Measurements from ENCODE around the gene PRDM7. TPM values are rescaled to one million over a fixed set of nuclear protein-coding genes. Genes with fewer than 3 reads are reported as not detected.

The PRDM7 gene
- total RNA-seq, 1 experiment from 2014 or later = not detected

- BruUV-seq (replicated peaks) = no TSS peak
- intact Hi-C loops (cut with micrococcal nuclease; ENCODE audit: unreplicated experiment) = no loop called here
- Histone ChIP-seq H3K4me1 (ENCODE audit: insufficient read depth, low read length, poor library complexity, severe bottlenecking) (no peaks in the 10 kb centered on the region), H3K4me3 (ENCODE audit: low read depth, low read length, poor library complexity, severe bottlenecking) (no peak overlapping the region), H3K27ac (ENCODE audit: low read depth, low read length, poor library complexity, severe bottlenecking) (no peak overlapping the region), H3K27me3 (replicated peaks; ENCODE audit: insufficient read depth, low read depth, low read length, poor library complexity) (no peaks in the 10 kb centered on the region), H3K9me3 (ENCODE audit: low read depth, low read length, poor library complexity, severe bottlenecking) (no peaks in the 10 kb centered on the region), H3K36me3 (ENCODE audit: insufficient read depth, low read length, poor library complexity, severe bottlenecking) (no peaks in the 10 kb centered on the region)
- TF ChIP-seq CTCF (conservative IDR thresholded peaks at IDR 0.05; ENCODE audit: low read depth, low read length) = no peak
- no peak for TF ChIP-seq EZH2 (IDR thresholded peaks at IDR 0.05; ENCODE audit: borderline replicate concordance, low read depth, low read length, poor library complexity, severe bottlenecking)
- DNase-seq (ENCODE audit: low spot score) = no peak
- POLR2A ChIA-PET (ENCODE audit: low non-redundant PET) = no interaction called here
- CTCF ChIA-PET = no interaction called here
These were observed 64.0 kb downstream of the PRDM7 start for GRCh38 chr16:90012991-90013745.

GRCh38 chr16:90011908-90012501 lies 65.1 kb downstream of the PRDM7 start:
- no TSS peak for BruUV-seq (replicated peaks)
- intact Hi-C loops (cut with micrococcal nuclease; ENCODE audit: unreplicated experiment) = no loop called here
- H3K27ac ChIP-seq (ENCODE audit: low read depth, low read length, poor library complexity, severe bottlenecking) = no peak overlapping the region
- H3K27me3 ChIP-seq (replicated peaks; ENCODE audit: insufficient read depth, low read depth, low read length, poor library complexity) = no peaks in the 10 kb centered on the region
- ChIA-PET CTCF (no interaction called here), POLR2A (ENCODE audit: low non-redundant PET) (no interaction called here)
- no peaks in the 10 kb centered on the region for H3K36me3 ChIP-seq (ENCODE audit: insufficient read depth, low read length, poor library complexity, severe bottlenecking)
- TF ChIP-seq CTCF (conservative IDR thresholded peaks at IDR 0.05; ENCODE audit: low read depth, low read length) (no peak), EZH2 (IDR thresholded peaks at IDR 0.05; ENCODE audit: borderline replicate concordance, low read depth, low read length, poor library complexity, severe bottlenecking) (no peak)
- DNase-seq (ENCODE audit: low spot score) = no peak
- no peaks in the 10 kb centered on the region for H3K4me1 ChIP-seq (ENCODE audit: insufficient read depth, low read length, poor library complexity, severe bottlenecking)
- H3K4me3 ChIP-seq (ENCODE audit: low read depth, low read length, poor library complexity, severe bottlenecking) = no peak overlapping the region
- H3K9me3 ChIP-seq (ENCODE audit: low read depth, low read length, poor library complexity, severe bottlenecking) = no peaks in the 10 kb centered on the region

- Histone ChIP-seq H3K4me1 (ENCODE audit: insufficient read depth, low read length, poor library complexity, severe bottlenecking) (no peaks in the 10 kb centered on the region), H3K27ac (ENCODE audit: low read depth, low read length, poor library complexity, severe bottlenecking) (no peak overlapping the region), H3K4me3 (ENCODE audit: low read depth, low read length, poor library complexity, severe bottlenecking) (no peak overlapping the region), H3K27me3 (replicated peaks; ENCODE audit: insufficient read depth, low read depth, low read length, poor library complexity) (no peaks in the 10 kb centered on the region), H3K9me3 (ENCODE audit: low read depth, low read length, poor library complexity, severe bottlenecking) (no peaks in the 10 kb centered on the region), H3K36me3 (ENCODE audit: insufficient read depth, low read length, poor library complexity, severe bottlenecking) (no peaks in the 10 kb centered on the region)
- ChIA-PET POLR2A (ENCODE audit: low non-redundant PET) (no interaction called here), CTCF (no interaction called here)
- intact Hi-C loops (cut with micrococcal nuclease; ENCODE audit: unreplicated experiment) = no loop called here
- no peak for DNase-seq (ENCODE audit: low spot score)
- BruUV-seq (replicated peaks) = no TSS peak
- TF ChIP-seq CTCF (conservative IDR thresholded peaks at IDR 0.05; ENCODE audit: low read depth, low read length) (no peak), EZH2 (IDR thresholded peaks at IDR 0.05; ENCODE audit: borderline replicate concordance, low read depth, low read length, poor library complexity, severe bottlenecking) (no peak)
These were observed 65.7 kb downstream of the PRDM7 start for GRCh38 chr16:90011508-90011819.

Data from A673 (cell line).